MM.1S (cell line): ENCODE results near the gene FOXP2.

Source experiments
- DNase-seq: peaks from one replicate; pipeline ENCODE4 v3.0.0-alpha.2; 2015
- H2AFZ ChIP-seq: fragments of 300-600 bp; sonication (generic); 2 replicates; pipeline ENCODE4 v1.6.0; 2016; ENCODE audit warnings: antibody characterized with exemption, low read length
- H3F3A ChIP-seq: fragments of 300-600 bp; sonication (generic); 2 replicates; pipeline ENCODE4 v1.6.1; 2016; ENCODE audit warnings: mild to moderate bottlenecking, antibody characterized with exemption, low read length, moderate library complexity, mixed read lengths; ENCODE audit not compliant: insufficient read depth
- H3K27ac ChIP-seq: fragments of 300-600 bp; sonication (generic); 2 replicates; pipeline ENCODE4 v1.5.1; 2016; ENCODE audit warnings: mild to moderate bottlenecking, low read length
- H3K27me3 ChIP-seq: fragments of 300-600 bp; sonication (generic); replicated peaks from 2 replicates; pipeline ENCODE4 v1.6.0; 2016; ENCODE audit warnings: low read length; ENCODE audit not compliant: insufficient read depth
- H3K36me3 ChIP-seq: fragments of 300-600 bp; sonication (generic); replicated peaks from 2 replicates; pipeline ENCODE4 v1.6.1; 2016; ENCODE audit warnings: mild to moderate bottlenecking, low read length, mixed read lengths; ENCODE audit not compliant: insufficient read depth
- H3K4me1 ChIP-seq: fragments of 300-600 bp; sonication (generic); 2 replicates; pipeline ENCODE4 v1.6.1; 2016; ENCODE audit warnings: low read length, mixed read lengths
- H3K4me2 ChIP-seq: fragments of 300-600 bp; sonication (generic); 2 replicates; pipeline ENCODE4 v1.6.0; 2016; ENCODE audit warnings: low read depth, low read length
- H3K4me3 ChIP-seq: fragments of 300-600 bp; sonication (generic); 2 replicates; pipeline ENCODE4 v1.5.1; 2016; ENCODE audit warnings: low read length, mixed read lengths
- H3K79me2 ChIP-seq: fragments of 300-600 bp; sonication (generic); 2 replicates; pipeline ENCODE4 v1.6.1; 2016; ENCODE audit warnings: mixed run types, low read length, mixed read lengths
- H3K9ac ChIP-seq: fragments of 300-600 bp; sonication (generic); 2 replicates; pipeline ENCODE4 v1.6.1; 2016; ENCODE audit warnings: low read length, mixed read lengths
- H3K9me2 ChIP-seq: fragments of 300-600 bp; sonication (generic); replicated peaks from 2 replicates; pipeline ENCODE4 v1.6.1; 2016; ENCODE audit warnings: mild to moderate bottlenecking, low read length, mixed read lengths; ENCODE audit not compliant: insufficient read depth
- H3K9me3 ChIP-seq: fragments of 300-600 bp; sonication (generic); replicated peaks from 2 replicates; pipeline ENCODE4 v1.6.1; 2016; ENCODE audit warnings: mild to moderate bottlenecking, low read length, mixed read lengths; ENCODE audit not compliant: insufficient read depth
- H4K20me1 ChIP-seq: fragments of 300-600 bp; sonication (generic); 2 replicates; pipeline ENCODE4 v1.6.1; 2016; ENCODE audit warnings: mild to moderate bottlenecking, low read length, moderate library complexity, mixed read lengths; ENCODE audit not compliant: insufficient read depth
- CTCF ChIP-seq: fragments of 300-600 bp; sonication (generic); IDR thresholded peaks from 2 replicates; pipeline ENCODE4 v1.5.1; 2016; ENCODE audit warnings: antibody characterized with exemption, low read length, mixed read lengths
- EZH2 ChIP-seq: fragments of 300-600 bp; sonication (generic); optimal IDR thresholded peaks from 2 replicates; pipeline ENCODE3; 2017; ENCODE audit warnings: low read depth, mild to moderate bottlenecking, antibody characterized with exemption, low read length, mixed read lengths
- EZH2phosphoT487 ChIP-seq: fragments of 300-600 bp; sonication (generic); IDR thresholded peaks from 2 replicates; pipeline ENCODE4 v1.6.1; 2018; ENCODE audit warnings: antibody characterized with exemption, low read length

FOXP2 gene

GRCh38 chr7:114623146-114623545, 208.5 kb downstream of the FOXP2 start:
- no peak overlapping the region for H3K27ac ChIP-seq
- H3K4me3 ChIP-seq, result no peak overlapping the region
- no peaks in the 10 kb centered on the region for H3K9me3 ChIP-seq
- H3K27me3 ChIP-seq, result no peaks in the 10 kb centered on the region
- no peak overlapping the region for H2AFZ ChIP-seq
- H3K4me2 ChIP-seq, result no peak overlapping the region
- H3K4me1 ChIP-seq, result no peaks in the 10 kb centered on the region
- no peaks in the 10 kb centered on the region for H3K36me3 ChIP-seq
- no peak overlapping the region for H3K9ac ChIP-seq
- no peak for DNase-seq
- no peaks in the 10 kb centered on the region for H3K79me2 ChIP-seq
- no peaks in the 10 kb centered on the region for H3F3A ChIP-seq
- H3K9me2 ChIP-seq, result no peaks in the 10 kb centered on the region
- no peak for TF ChIP-seq EZH2phosphoT487
- no peak for TF ChIP-seq EZH2
- no peak for TF ChIP-seq CTCF
- H4K20me1 ChIP-seq, result no peaks in the 10 kb centered on the region

- H3F3A ChIP-seq, result no peaks in the 10 kb centered on the region
- no peak overlapping the region for H3K4me3 ChIP-seq
- H2AFZ ChIP-seq, result no peak overlapping the region
- H3K9me2 ChIP-seq, result no peaks in the 10 kb centered on the region
- H3K79me2 ChIP-seq, result no peaks in the 10 kb centered on the region
- H3K4me2 ChIP-seq, result no peak overlapping the region
- no peak for DNase-seq
- no peaks in the 10 kb centered on the region for H3K36me3 ChIP-seq
- no peaks in the 10 kb centered on the region for H3K27me3 ChIP-seq
- H4K20me1 ChIP-seq, result no peaks in the 10 kb centered on the region
- TF ChIP-seq EZH2 (no peak), CTCF (no peak), EZH2phosphoT487 (no peak)
- no peaks in the 10 kb centered on the region for H3K4me1 ChIP-seq
- H3K9me3 ChIP-seq, result no peaks in the 10 kb centered on the region
- H3K9ac ChIP-seq, result no peak overlapping the region
- H3K27ac ChIP-seq, result no peak overlapping the region
Measured at GRCh38 chr7:114627231-114627630, 212.6 kb downstream of the FOXP2 start.

- H3K9me3 ChIP-seq, result no peaks in the 10 kb centered on the region
- DNase-seq, result no peak
- no peak overlapping the region for H3K9ac ChIP-seq
- H4K20me1 ChIP-seq, result no peaks in the 10 kb centered on the region
- no peak overlapping the region for H3K27ac ChIP-seq
- no peak overlapping the region for H3K4me2 ChIP-seq
- no peak overlapping the region for H2AFZ ChIP-seq
- TF ChIP-seq EZH2 (no peak), CTCF (no peak), EZH2phosphoT487 (no peak)
- no peaks in the 10 kb centered on the region for H3K27me3 ChIP-seq
- no peaks in the 10 kb centered on the region for H3K79me2 ChIP-seq
- H3K9me2 ChIP-seq, result no peaks in the 10 kb centered on the region
- no peak overlapping the region for H3K4me3 ChIP-seq
- H3K4me1 ChIP-seq, result no peaks in the 10 kb centered on the region
- H3K36me3 ChIP-seq, result no peaks in the 10 kb centered on the region
- no peaks in the 10 kb centered on the region for H3F3A ChIP-seq
Measured at GRCh38 chr7:114628362-114628761, 213.7 kb downstream of the FOXP2 start.
